ENCODE data around the gene POLN. TPM values are rescaled to one million over a fixed set of nuclear protein-coding genes. Genes with fewer than 3 reads are reported as not detected.

Gene POLN
- total and polyA plus RNA-seq, 2 experiments from 2014 or later = 1.7 to 2.0 TPM

DNA sequence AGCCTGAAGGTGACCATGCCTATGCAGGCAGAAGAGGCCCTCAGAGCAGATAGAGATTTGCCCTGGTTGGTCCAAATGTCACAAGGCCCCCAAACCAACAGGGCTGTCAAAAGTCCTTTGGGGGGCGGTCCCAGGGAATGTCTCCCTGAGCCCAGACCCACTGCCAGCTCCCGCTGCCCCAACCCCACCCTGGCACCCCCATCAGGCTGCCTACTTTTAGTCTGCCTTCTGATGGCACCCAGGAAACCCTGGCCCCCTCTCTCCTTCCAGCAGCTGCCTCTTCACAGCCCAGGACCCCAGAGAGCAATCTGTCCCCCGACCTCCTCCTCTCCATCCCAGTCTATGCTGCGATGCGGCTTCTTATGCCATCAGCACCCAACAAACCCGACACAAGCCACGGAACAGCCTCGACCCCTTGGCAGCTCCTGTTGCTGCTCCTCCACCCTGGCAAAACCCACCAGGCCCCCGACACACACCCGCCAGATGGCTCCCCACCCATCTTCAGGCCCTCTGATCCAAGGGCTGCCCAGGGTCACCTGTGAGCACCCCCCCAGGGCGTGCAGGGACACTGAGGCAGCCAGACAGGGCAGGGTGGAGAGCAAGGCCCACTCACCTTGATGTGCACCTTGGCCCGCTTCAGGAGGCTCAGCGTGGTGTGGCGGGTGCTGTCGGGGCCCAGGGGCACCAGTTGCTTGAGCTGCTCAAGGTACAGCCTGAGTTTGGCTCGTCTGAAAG is 10.0 kb upstream of the POLN start:
- H3K4me2 ChIP-seq = no peak overlapping the region
- H2AFZ ChIP-seq = no peak overlapping the region
- no peak for TF ChIP-seq EZH2 (IDR thresholded peaks at IDR 0.05; ENCODE audit: borderline replicate concordance)
- H4K20me1 ChIP-seq (ENCODE audit: insufficient read depth, poor library complexity, severe bottlenecking) = peaks cover 55% of the 10 kb centered on the region
- no peak for DNase-seq (ENCODE audit: low spot score)
- H3K27ac ChIP-seq = no peak overlapping the region
- H3K36me3 ChIP-seq (replicated peaks; ENCODE audit: insufficient read depth, low read depth) = no peaks in the 10 kb centered on the region
- H3K27me3 ChIP-seq = no peaks in the 10 kb centered on the region
- H3K4me1 ChIP-seq (ENCODE audit: insufficient read depth) = no peaks in the 10 kb centered on the region
- H3K9me3 ChIP-seq (ENCODE audit: low read depth) = no peaks in the 10 kb centered on the region
- peaks cover 15% of the 10 kb centered on the region for H3K79me2 ChIP-seq
- 98% methylated on average over 10 of the region's 16 CpGs for WGBS (ENCODE audit: low lambda C conversion rate, missing lambda C conversion rate)
- H3K9me2 ChIP-seq (replicated peaks; ENCODE audit: insufficient read depth) = no peaks in the 10 kb centered on the region
- H3K4me3 ChIP-seq = no peak overlapping the region

DNA sequence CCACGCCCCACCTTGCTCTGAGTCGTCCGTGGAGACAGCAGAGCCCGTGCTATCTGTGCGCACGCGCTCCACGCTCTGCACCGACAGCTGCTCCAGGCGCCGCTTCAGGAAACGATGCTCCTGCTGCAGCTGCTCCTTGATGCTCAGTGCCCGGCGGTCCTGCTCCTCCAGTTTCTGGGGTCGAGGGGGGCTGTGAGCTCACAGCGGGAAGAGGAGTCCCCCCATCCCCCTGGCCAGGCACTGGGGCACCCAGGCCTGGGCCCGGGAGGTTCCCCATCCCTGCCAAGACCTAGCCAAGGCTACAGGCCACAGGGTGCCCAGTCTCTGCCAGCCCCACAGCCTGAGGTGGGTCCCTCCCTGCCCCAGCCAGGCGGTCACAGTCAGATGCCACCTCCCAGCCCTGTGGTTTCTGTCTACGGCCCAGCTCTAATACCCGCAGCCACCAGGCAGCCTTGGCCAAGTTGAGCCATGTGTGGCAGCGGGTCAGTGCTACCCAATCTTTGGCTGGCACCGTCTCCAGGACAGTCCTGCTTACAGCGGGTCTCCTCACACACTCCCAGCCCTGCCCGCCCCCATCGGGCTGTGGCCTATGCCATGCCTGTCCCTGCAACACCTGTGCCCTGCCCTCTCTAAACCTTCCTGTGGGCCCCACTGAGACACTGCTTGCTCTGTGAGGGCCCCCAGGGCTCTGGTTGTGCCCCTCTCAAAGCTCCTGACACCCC is 9.3 kb upstream of the POLN start:
- Histone ChIP-seq H4K20me1 (ENCODE audit: insufficient read depth, poor library complexity, severe bottlenecking) (peaks cover 47% of the 10 kb centered on the region), H3K4me2 (no peak overlapping the region), H3K36me3 (replicated peaks; ENCODE audit: insufficient read depth, low read depth) (no peaks in the 10 kb centered on the region), H3K4me1 (ENCODE audit: insufficient read depth) (no peaks in the 10 kb centered on the region), H2AFZ (no peak overlapping the region), H3K9me2 (replicated peaks; ENCODE audit: insufficient read depth) (no peaks in the 10 kb centered on the region), H3K4me3 (no peak overlapping the region), H3K27me3 (no peaks in the 10 kb centered on the region), H3K27ac (no peak overlapping the region), H3K79me2 (peaks cover 9% of the 10 kb centered on the region), H3K9me3 (ENCODE audit: low read depth) (no peaks in the 10 kb centered on the region)
- TF ChIP-seq EZH2 (IDR thresholded peaks at IDR 0.05; ENCODE audit: borderline replicate concordance) = no peak
- no peak for TF ChIP-seq EZH2phosphoT487 (IDR thresholded peaks at IDR 0.05; ENCODE audit: low read depth, severe bottlenecking, unreplicated experiment)
- TF ChIP-seq, protein P1, sequence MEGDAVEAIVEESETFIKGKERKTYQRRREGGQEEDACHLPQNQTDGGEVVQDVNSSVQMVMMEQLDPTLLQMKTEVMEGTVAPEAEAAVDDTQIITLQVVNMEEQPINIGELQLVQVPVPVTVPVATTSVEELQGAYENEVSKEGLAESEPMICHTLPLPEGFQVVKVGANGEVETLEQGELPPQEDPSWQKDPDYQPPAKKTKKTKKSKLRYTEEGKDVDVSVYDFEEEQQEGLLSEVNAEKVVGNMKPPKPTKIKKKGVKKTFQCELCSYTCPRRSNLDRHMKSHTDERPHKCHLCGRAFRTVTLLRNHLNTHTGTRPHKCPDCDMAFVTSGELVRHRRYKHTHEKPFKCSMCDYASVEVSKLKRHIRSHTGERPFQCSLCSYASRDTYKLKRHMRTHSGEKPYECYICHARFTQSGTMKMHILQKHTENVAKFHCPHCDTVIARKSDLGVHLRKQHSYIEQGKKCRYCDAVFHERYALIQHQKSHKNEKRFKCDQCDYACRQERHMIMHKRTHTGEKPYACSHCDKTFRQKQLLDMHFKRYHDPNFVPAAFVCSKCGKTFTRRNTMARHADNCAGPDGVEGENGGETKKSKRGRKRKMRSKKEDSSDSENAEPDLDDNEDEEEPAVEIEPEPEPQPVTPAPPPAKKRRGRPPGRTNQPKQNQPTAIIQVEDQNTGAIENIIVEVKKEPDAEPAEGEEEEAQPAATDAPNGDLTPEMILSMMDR (IDR thresholded peaks at IDR 0.05; ENCODE audit: poor library complexity) = no peak
- DNase-seq (ENCODE audit: low spot score) = no peak
- WGBS (ENCODE audit: low lambda C conversion rate, missing lambda C conversion rate) = 97% methylated on average over 25 of the region's 25 CpGs

DNA sequence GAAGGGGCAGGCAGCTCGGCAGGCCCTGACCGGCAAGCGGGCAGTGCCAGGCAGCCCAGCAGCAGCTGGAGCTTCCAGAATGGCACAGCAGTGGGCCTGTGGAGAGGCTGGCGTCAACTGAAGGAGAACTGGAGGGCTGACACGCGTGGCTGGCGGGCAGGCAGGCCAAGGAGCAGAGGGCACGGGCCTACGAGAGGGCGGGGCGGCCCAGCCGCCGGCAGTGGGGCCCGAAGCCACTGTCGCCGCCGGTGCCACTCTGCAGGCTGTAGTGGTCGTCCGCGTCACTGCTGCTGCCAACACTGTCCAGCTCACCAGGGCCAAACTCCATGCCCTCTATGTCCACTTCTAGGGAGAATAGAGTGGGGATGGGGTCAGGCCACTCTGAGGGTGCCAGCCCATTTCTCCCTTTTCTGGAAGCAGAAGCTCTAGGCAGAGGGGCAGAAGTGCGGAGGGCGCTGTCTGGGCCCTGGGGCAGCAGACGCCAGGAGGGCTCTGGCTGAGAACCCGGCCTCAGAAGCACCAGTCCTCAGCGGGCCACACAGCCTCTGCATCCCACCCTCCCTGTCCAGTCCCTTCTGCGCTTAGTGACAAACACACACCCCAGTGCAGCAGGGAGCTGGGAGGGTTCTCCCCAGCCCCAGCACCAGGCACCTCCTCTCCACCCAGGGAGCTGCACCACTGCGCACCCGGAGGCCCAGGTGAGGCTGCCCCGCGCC is 8.6 kb upstream of the POLN start:
- no peaks in the 10 kb centered on the region for H3K36me3 ChIP-seq (replicated peaks; ENCODE audit: insufficient read depth, low read depth)
- H3K4me3 ChIP-seq = no peak overlapping the region
- peak; percentile 2 for DNase-seq (ENCODE audit: low spot score)
- H3K9me3 ChIP-seq (ENCODE audit: low read depth) = no peaks in the 10 kb centered on the region
- H4K20me1 ChIP-seq (ENCODE audit: insufficient read depth, poor library complexity, severe bottlenecking) = peaks cover 40% of the 10 kb centered on the region
- no peaks in the 10 kb centered on the region for H3K4me1 ChIP-seq (ENCODE audit: insufficient read depth)
- no peaks in the 10 kb centered on the region for H3K27me3 ChIP-seq
- WGBS (ENCODE audit: low lambda C conversion rate, missing lambda C conversion rate) = 95% methylated on average over 30 of the region's 30 CpGs
- H3K4me2 ChIP-seq = no peak overlapping the region
- no peak overlapping the region for H2AFZ ChIP-seq
- TF ChIP-seq EZH2 (IDR thresholded peaks at IDR 0.05; ENCODE audit: borderline replicate concordance) (no peak), EZH2phosphoT487 (IDR thresholded peaks at IDR 0.05; ENCODE audit: low read depth, severe bottlenecking, unreplicated experiment) (no peak)
- TF ChIP-seq, protein P1 (IDR thresholded peaks at IDR 0.05; ENCODE audit: poor library complexity) = no peak
- H3K79me2 ChIP-seq = peaks cover 7% of the 10 kb centered on the region
- no peaks in the 10 kb centered on the region for H3K9me2 ChIP-seq (replicated peaks; ENCODE audit: insufficient read depth)
- no peak overlapping the region for H3K27ac ChIP-seq
